Immature natural killer cell (primary cell): ENCODE results near the gene TGFBR3. TPM values are rescaled to one million over a fixed set of nuclear protein-coding genes. Genes with fewer than 3 reads are reported as not detected.
A peak's percentile ranks its signal among the peaks of the same experiment; 100 is the strongest.

ENCODE experiments used
- DNase-seq, 3 donors: peaks; one replicate each; pipeline ENCODE4 v3.0.0; 2022; ENCODE audit warnings: mixed read lengths in 1 of 3
- H3K27ac Mint-ChIP-seq, 6 donors: one replicate each; pipeline ENCODE4 v1.8.0; 2020; ENCODE audit warnings: mixed read lengths in 6 of 6, mild to moderate bottlenecking in 5 of 6, inconsistent platforms in 4 of 6, moderate library complexity in 3 of 6
- H3K27me3 Mint-ChIP-seq, 3 donors: one replicate each; pipeline ENCODE4 v1.8.0; 2020 to 2021; ENCODE audit warnings: low read depth in 3 of 3, mild to moderate bottlenecking in 3 of 3, mixed read lengths in 3 of 3, moderate library complexity in 3 of 3, inconsistent platforms in 1 of 3
- H3K36me3 Mint-ChIP-seq, 3 donors: one replicate each; pipeline ENCODE4 v1.8.0; 2020; ENCODE audit warnings: mixed read lengths in 3 of 3, inconsistent platforms in 2 of 3, mild to moderate bottlenecking in 2 of 3
- H3K4me1 Mint-ChIP-seq, 2 donors: one replicate each; pipeline ENCODE4 v1.8.0; 2020; ENCODE audit warnings: inconsistent platforms in 2 of 2, mild to moderate bottlenecking in 2 of 2, mixed read lengths in 2 of 2, moderate library complexity in 1 of 2
- H3K4me3 Mint-ChIP-seq, 5 donors: one replicate each; pipeline ENCODE4 v1.8.0; 2020; ENCODE audit warnings: mild to moderate bottlenecking in 5 of 5, mixed read lengths in 5 of 5, inconsistent platforms in 3 of 5, moderate library complexity in 3 of 5
- H3K9me3 Mint-ChIP-seq, 6 donors: one replicate each; pipeline ENCODE4 v1.8.0; 2020; ENCODE audit warnings: mild to moderate bottlenecking in 6 of 6, mixed read lengths in 6 of 6, inconsistent platforms in 4 of 6, moderate library complexity in 3 of 6
- polyA plus RNA-seq, 3 donors: library from polyadenylated mRNA; unstranded; fragments of 300-500 nt; fragmentation: Illumina TruSeq; gene quantifications; one replicate each; pipeline ENCODE4 v1.2.3, GENCODE V29; 2021

Gene TGFBR3
- polyA plus RNA-seq, 3 donors from 2014 or later: 141 to 245 (median 183) TPM

- peak overlapping the region; percentile 62 to 83 (median 76) for H3K27ac Mint-ChIP-seq
- no peaks in the 10 kb centered on the region for H3K9me3 Mint-ChIP-seq
- no peaks in the 10 kb centered on the region for H3K36me3 Mint-ChIP-seq
- no peak for DNase-seq
- H3K4me1 Mint-ChIP-seq: peaks cover 98 to 100% of the 10 kb centered on the region in 2 donors
- peaks cover 0 to 3% (median 2%) of the 10 kb centered on the region in 3 donors for H3K27me3 Mint-ChIP-seq
- H3K4me3 Mint-ChIP-seq: peak overlapping the region; percentile 2 to 29 (median 28)
Observed at GRCh38 chr1:91826248-91826647, 59.7 kb downstream of the TGFBR3 start.

- H3K36me3 Mint-ChIP-seq: no peaks in the 10 kb centered on the region
- H3K27me3 Mint-ChIP-seq: peaks cover 0 to 2% (median 0%) of the 10 kb centered on the region in 3 donors
- H3K4me3 Mint-ChIP-seq: peak overlapping the region; percentile 12 to 82 (median 70)
- DNase-seq: no peak
- peaks cover 92 to 100% of the 10 kb centered on the region in 2 donors for H3K4me1 Mint-ChIP-seq
- H3K27ac Mint-ChIP-seq: peak overlapping the region in 5 of 6 donors; percentile 62 to 86 (median 82)
- H3K9me3 Mint-ChIP-seq: no peaks in the 10 kb centered on the region
Observed at GRCh38 chr1:91821126-91821868, 64.7 kb downstream of the TGFBR3 start.

GRCh38 chr1:91819038-91819788, 66.7 kb downstream of the TGFBR3 start:
- Mint-ChIP-seq H3K36me3 (no peaks in the 10 kb centered on the region), H3K4me1 (peaks cover 91 to 100% of the 10 kb centered on the region in 2 donors), H3K27me3 (no peaks in the 10 kb centered on the region), H3K9me3 (no peaks in the 10 kb centered on the region), H3K4me3 (peak overlapping the region; percentile 12 to 67 (median 64)), H3K27ac (peak overlapping the region; percentile 67 to 84 (median 80))
- no peak for DNase-seq

- Mint-ChIP-seq H3K27ac (peak overlapping the region; percentile 39 to 83 (median 70)), H3K9me3 (no peaks in the 10 kb centered on the region), H3K4me1 (peaks cover 92 to 100% of the 10 kb centered on the region in 2 donors), H3K4me3 (peak overlapping the region in 4 of 5 donors; percentile 10 to 67 (median 64)), H3K27me3 (no peaks in the 10 kb centered on the region), H3K36me3 (no peaks in the 10 kb centered on the region)
- no peak for DNase-seq
Observed at GRCh38 chr1:91818713-91818975, 67.3 kb downstream of the TGFBR3 start.

GRCh38 chr1:91817211-91817905, 68.6 kb downstream of the TGFBR3 start:
- peak overlapping the region in 5 of 6 donors; percentile 17 to 83 (median 74) for H3K27ac Mint-ChIP-seq
- H3K27me3 Mint-ChIP-seq: no peaks in the 10 kb centered on the region

GRCh38 chr1:91816031-91816430, 69.9 kb downstream of the TGFBR3 start:
- DNase-seq: no peak
- no peaks in the 10 kb centered on the region for H3K36me3 Mint-ChIP-seq
- H3K4me3 Mint-ChIP-seq: no peak overlapping the region
- peak overlapping the region; percentile 68 to 84 (median 72) for H3K27ac Mint-ChIP-seq
- H3K9me3 Mint-ChIP-seq: no peaks in the 10 kb centered on the region
- H3K27me3 Mint-ChIP-seq: no peaks in the 10 kb centered on the region
- H3K4me1 Mint-ChIP-seq: peaks cover 92 to 100% of the 10 kb centered on the region in 2 donors

More at GRCh38 chr1:91817211-91817905, 68.6 kb downstream of the TGFBR3 start:
- H3K9me3 Mint-ChIP-seq: no peaks in the 10 kb centered on the region
- peaks cover 92 to 100% of the 10 kb centered on the region in 2 donors for H3K4me1 Mint-ChIP-seq
- no peaks in the 10 kb centered on the region for H3K36me3 Mint-ChIP-seq
- DNase-seq: no peak
- peak overlapping the region in 4 of 5 donors; percentile 3 to 24 (median 19) for H3K4me3 Mint-ChIP-seq

GRCh38 chr1:91814448-91814847, 71.5 kb downstream of the TGFBR3 start:
- DNase-seq: no peak
- Mint-ChIP-seq H3K4me3 (peak overlapping the region; percentile 15 to 63 (median 40)), H3K27me3 (no peaks in the 10 kb centered on the region), H3K4me1 (peaks cover 97 to 100% of the 10 kb centered on the region in 2 donors), H3K27ac (peak overlapping the region; percentile 9 to 81 (median 53)), H3K9me3 (no peaks in the 10 kb centered on the region), H3K36me3 (peaks cover 0 to 3% (median 0%) of the 10 kb centered on the region in 3 donors)

- DNase-seq: no peak
- Mint-ChIP-seq H3K27ac (peak overlapping the region in 5 of 6 donors; percentile 21 to 80 (median 75)), H3K9me3 (no peaks in the 10 kb centered on the region), H3K36me3 (peaks cover 0 to 3% (median 0%) of the 10 kb centered on the region in 3 donors), H3K4me1 (peaks cover 97 to 100% of the 10 kb centered on the region in 2 donors), H3K4me3 (peak overlapping the region in 3 of 5 donors; percentile 3 to 19 (median 10)), H3K27me3 (no peaks in the 10 kb centered on the region)
Observed at GRCh38 chr1:91813813-91814212, 72.1 kb downstream of the TGFBR3 start.

GRCh38 chr1:91811363-91812025, 74.5 kb downstream of the TGFBR3 start:
- no peak for DNase-seq
- Mint-ChIP-seq H3K36me3 (peaks cover 0 to 3% (median 0%) of the 10 kb centered on the region in 3 donors), H3K27me3 (no peaks in the 10 kb centered on the region), H3K4me3 (peak overlapping the region in 4 of 5 donors; percentile 4 to 72 (median 24)), H3K4me1 (peaks cover 94 to 100% of the 10 kb centered on the region in 2 donors), H3K9me3 (no peaks in the 10 kb centered on the region), H3K27ac (peak overlapping the region; percentile 36 to 84 (median 76))

- no peaks in the 10 kb centered on the region for H3K9me3 Mint-ChIP-seq
- peaks cover 0 to 3% (median 0%) of the 10 kb centered on the region in 3 donors for H3K36me3 Mint-ChIP-seq
- peak overlapping the region; percentile 35 to 86 (median 74) for H3K27ac Mint-ChIP-seq
- peaks cover 5 to 11% (median 6%) of the 10 kb centered on the region in 3 donors for H3K27me3 Mint-ChIP-seq
- no peak for DNase-seq
- H3K4me1 Mint-ChIP-seq: peaks cover 95 to 100% of the 10 kb centered on the region in 2 donors
- H3K4me3 Mint-ChIP-seq: peak overlapping the region; percentile 23 to 59 (median 47)
Observed at GRCh38 chr1:91809317-91809716, 76.6 kb downstream of the TGFBR3 start.

- H3K9me3 Mint-ChIP-seq: no peaks in the 10 kb centered on the region
- H3K4me3 Mint-ChIP-seq: peak overlapping the region in 1 of 5 donors; percentile 24
- peaks cover 95 to 100% of the 10 kb centered on the region in 2 donors for H3K4me1 Mint-ChIP-seq
Observed at GRCh38 chr1:91807921-91808620, 77.9 kb downstream of the TGFBR3 start.

GRCh38 chr1:91806769-91807700, 78.9 kb downstream of the TGFBR3 start:
- Mint-ChIP-seq H3K9me3 (no peaks in the 10 kb centered on the region), H3K4me1 (peaks cover 93 to 100% of the 10 kb centered on the region in 2 donors), H3K27ac (peak overlapping the region; percentile 79 to 100 (median 96)), H3K36me3 (peaks cover 0 to 4% (median 3%) of the 10 kb centered on the region in 3 donors), H3K27me3 (peaks cover 10 to 17% (median 14%) of the 10 kb centered on the region in 3 donors), H3K4me3 (peak overlapping the region in 4 of 5 donors; percentile 2 to 51 (median 16))
- no peak for DNase-seq

More at GRCh38 chr1:91807921-91808620, 77.9 kb downstream of the TGFBR3 start:
- Mint-ChIP-seq H3K27me3 (peaks cover 10 to 17% (median 11%) of the 10 kb centered on the region in 3 donors), H3K36me3 (peaks cover 0 to 4% (median 3%) of the 10 kb centered on the region in 3 donors), H3K27ac (peak overlapping the region; percentile 42 to 86 (median 78))
- no peak for DNase-seq
